ENCODE measurements around the gene FAM221B.

GRCh38 chr9:35834260-35835215 lies 6.0 kb upstream of the FAM221B start:
- TF ChIP-seq CTCF (IDR thresholded peaks at IDR 0.05) (no peak), EP300 (IDR thresholded peaks at IDR 0.05) (no peak), POLR2A (IDR thresholded peaks at IDR 0.05) (no peak)
